Embryonic facial prominence (tissue), 1 donor: ENCODE measurements around the gene METAP1.
"Not testable (repeated sequence)": the region's sequence is repeated elsewhere in the genome, so short reads cannot be mapped to it uniquely, and the experiment has no call there.

Experiments
- DNase-seq: peaks from one replicate; pipeline ENCODE4 v3.0.0-alpha.2; 2016; ENCODE audit errors: extremely low spot score

Gene METAP1

GRCh38 chr4:99059550-99059949, 64.0 kb downstream of the METAP1 start:
- DNase-seq: no peak

GRCh38 chr4:99061048-99061700, 65.7 kb downstream of the METAP1 start:
- DNase-seq: no peak

GRCh38 chr4:99062120-99062519, 66.6 kb downstream of the METAP1 start:
- DNase-seq: no peak

GRCh38 chr4:99065521-99065920, 70.0 kb downstream of the METAP1 start:
- DNase-seq: not testable (repeated sequence)

DNA sequence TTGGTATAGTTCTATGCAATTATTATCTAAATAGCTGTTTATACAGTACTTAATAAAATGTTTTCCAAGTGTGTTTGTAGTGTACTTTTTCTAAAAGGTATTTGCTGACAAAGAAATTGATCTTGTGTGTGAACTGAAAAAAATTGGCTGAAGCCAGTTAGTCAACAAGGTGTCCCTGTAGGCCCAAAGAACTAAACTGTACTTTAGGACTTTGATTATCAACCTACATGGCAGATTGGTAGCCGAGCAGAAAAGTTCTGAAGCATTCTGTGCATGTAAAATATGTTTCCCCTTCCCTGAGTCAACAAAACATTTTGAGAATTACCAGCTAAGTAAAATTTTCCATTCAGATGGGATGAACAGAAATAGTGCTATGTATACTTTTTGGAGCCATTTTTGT, 72.1 kb downstream of the METAP1 start:
- no peak for DNase-seq

DNA sequence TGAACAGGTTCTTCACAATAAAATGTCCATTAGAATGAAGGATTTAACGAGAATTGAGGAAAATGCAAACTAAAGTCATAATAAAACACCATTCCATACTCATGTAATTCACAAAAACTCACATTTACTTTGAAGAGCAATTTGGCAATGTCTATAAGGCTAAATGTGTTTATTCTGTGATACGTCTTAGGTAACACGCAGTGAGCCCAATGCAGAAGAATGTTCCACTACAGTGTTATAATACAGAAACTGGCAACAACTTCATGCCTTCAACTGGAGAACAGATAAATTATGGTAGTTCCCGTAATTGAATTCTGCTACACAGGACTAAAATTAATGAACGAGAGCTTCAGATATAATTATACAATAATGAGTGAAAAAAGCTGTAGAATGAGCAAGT, 75.6 kb downstream of the METAP1 start:
- no peak for DNase-seq

GRCh38 chr4:99074816-99075215, 79.3 kb downstream of the METAP1 start:
- no peak for DNase-seq

DNA sequence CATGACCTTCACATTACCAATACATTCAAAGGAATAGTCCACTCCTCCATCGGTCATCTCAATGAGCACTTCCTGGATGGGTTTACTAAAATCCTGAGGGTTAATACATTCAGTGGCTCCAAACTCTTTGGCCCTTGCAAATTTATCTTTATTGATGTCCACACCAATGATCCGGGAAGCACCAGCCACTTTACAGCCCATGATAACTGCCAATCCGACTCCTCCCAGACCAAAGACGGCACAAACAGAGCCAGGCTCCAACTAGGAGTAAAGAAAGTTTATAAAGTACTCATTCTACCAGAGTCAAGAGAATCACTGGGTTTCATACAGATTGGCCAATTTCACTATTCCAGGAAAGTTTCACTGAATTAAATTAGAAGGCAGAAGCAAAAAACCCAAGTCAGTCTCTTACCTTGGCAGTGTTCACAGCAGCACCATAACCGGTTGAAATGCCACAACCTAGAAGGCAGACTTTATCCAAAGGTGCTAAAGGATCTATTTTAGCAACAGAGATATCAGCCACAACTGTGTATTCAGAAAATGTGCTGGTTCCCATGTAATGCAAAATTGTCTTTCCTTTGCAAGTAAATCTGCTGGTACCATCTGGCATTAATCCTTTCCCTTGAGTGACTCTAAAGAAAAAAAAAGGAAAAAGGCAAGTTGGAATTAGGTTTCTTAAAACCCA, 80.9 kb downstream of the METAP1 start:
- DNase-seq: no peak

DNA sequence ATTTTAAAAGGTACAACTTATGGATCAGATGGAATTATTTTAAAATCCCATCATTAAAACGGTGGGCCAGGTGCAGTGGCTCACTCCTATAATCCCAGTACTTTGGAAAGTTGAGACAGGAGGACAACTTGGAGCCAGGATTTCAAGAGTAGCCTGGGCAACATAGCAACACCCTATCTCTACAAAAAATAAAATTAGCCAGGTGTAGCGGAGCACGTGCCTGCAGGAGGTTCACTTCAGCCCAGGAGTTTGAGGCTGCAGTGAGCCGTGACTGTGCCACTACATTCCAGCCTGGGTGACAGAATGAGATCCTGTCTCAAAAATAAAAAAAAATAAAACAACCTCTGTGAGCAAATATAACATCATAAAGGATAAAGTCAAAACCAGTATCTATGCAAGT, 81.7 kb downstream of the METAP1 start:
- no peak for DNase-seq

- no peak for DNase-seq
Observed at GRCh38 chr4:99078336-99078735, 82.8 kb downstream of the METAP1 start.

DNA sequence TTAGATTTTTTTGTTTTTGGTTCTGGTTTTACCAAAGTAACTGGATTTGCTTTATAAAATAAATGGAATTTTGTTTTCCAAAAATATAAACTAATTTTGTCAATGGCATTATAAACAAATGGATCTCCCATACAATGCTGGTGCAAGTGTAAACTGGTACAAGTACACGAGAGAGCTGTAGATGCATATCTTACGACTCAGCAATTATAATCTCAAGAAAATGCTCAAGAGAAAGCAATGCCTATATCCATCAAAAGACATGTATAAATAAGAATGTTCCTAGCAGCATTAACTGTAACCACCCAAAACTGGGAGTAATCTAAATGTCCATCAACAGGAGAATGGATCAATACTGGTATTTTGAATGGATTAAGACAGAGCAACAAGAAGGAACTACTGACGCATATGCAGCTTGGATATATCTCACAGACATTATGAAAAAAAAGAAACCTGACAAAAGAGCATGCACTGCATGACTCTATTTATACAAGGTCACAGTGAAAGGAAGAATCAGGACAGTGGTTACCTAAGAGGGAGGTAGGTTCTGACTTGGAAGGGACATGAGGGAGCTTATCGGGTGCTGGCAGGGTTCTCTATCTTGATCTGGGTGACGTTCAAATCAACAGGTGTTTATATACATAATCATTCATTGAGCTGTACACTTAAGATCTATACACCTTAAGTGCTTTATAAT, 83.6 kb downstream of the METAP1 start:
- no peak for DNase-seq

DNA sequence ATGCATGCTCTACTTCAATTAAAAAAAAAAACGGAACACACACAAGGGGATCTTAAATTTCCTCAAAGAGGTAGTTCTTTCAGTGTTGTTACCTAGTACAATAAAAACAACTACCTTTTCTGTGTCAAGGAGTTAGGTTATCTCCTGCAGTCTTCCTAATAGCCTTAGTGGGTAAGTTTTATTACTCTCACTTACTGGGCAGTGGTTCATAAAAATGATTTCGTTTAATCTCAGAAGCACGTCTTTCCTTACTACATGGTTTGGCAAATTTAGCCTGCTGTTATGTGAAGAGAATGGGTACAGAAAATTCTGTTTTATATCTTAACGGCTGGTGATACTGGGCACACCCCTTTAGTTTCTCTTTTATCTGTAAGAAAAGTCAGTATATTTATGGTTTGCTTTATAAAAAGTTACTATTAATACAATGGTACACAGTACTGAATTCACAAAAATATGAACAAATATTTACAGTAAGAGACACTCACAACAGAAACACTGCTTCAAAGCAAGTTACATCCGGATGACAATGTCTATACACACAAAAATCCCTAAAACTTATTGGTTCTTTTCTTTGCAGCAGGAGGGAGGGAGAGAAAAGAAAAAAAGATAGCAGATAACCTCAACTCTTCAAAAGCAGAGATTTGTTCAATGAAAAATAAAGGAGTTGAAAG, 84.2 kb downstream of the METAP1 start:
- no peak for DNase-seq

DNA sequence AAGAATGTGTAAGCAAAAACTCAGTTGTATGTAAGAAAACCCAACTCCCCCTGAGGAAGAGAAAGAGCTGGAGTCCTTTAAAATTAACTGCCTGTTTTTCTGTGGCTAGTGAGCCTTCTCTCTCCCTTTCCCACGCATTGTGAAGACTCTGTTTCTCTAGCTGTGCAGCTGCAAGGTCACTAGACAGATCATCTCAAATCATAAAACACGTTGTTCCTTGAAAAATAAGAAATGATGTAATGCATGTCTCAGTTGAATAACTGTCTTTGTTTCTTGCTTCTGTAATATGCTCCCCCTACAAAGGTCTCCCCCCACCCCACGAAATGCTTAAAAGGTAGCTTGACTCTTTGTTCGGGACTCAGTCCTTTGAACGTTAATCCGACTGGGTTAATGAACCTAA, 85.3 kb downstream of the METAP1 start:
- DNase-seq: not testable (repeated sequence)

DNA sequence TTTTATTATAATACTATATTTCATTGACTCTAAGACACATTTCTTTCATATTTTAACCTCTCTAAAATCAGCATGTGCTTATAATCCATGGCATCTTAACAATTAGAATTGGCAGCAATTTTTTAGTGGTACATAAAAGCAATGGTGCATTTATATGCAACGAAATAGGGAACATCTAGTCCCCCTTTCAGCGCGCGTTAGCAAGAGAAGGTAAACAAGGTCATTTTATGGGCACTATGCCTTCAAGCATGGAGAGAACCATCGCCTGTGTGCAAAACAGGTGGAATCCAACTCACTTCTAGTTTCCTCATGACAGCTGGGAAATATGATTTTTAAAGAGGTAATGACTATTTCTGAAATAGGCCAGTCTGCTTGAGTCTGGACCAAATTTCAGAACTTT, 86.7 kb downstream of the METAP1 start:
- no peak for DNase-seq

DNA sequence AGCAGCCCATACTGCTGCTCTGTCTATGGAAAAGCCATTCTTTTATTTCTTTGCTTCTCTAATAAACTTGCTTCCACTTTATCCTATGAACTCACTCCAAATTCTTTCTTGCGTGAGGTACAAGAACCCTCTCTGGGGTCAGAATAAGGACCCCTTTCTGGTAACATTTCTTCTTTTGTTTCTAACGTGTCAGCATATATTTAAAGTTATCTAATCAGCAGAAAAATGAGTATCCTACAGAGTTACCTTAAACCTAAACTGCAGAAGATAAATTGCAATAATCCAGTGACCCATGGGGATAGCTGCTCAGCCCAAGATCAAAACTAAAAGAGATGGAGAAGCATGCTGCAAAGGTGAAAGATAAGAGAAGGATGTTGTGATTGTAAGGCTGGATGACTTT, 89.1 kb downstream of the METAP1 start:
- DNase-seq: no peak

DNA sequence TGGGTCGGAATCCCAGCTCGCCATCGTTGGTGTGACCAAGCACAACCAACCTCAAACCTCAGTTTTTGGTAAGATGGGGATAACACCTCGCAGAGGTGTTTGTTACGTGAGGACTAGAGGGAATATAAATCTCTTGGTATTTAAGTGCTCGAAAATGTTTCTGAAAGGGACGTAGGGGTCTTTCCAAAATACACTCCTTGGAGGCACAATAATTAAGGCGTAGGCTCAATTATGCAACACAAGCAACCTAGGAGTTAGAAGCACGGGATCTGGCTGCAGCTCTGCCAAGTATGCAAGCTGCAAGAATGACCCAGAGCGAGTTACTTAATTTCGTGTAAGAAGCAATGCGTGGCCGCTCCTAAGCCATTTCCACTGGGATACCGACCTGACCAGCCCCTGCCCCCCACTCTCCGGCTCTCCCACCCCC, 92.5 kb downstream of the METAP1 start:
- DNase-seq: no peak

- DNase-seq: peak; percentile 65
Observed at GRCh38 chr4:99088481-99089365, 93.2 kb downstream of the METAP1 start, which contains the start of gene ADH5. Gene ADH5 (minus strand): TSS chr4:99088788. CDS start chr4:99088700, 88 bp downstream.

GRCh38 chr4:99090481-99091215, 95.1 kb downstream of the METAP1 start:
- no peak for DNase-seq

GRCh38 chr4:99091216-99091575, 95.7 kb downstream of the METAP1 start:
- DNase-seq: no peak

DNA sequence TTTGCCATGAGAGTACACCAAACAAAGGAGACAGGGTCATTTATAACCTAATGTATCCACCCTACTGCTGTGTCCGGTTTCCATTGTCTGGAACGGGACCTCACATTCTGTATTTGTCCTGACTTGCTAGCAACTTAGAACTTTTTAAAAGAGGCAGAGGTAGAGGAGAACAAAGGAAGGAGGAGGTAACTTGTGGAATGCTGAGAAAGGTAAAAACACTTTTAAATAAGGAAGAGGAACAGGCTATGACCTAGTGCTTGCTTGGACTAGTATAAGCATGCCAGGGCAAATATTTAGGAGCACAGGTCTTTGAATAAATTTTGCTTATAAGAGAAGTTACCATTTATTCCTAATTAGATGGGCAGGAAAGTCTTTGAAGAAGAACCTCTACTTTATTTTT, 96.3 kb downstream of the METAP1 start:
- not testable (repeated sequence) for DNase-seq

- no peak for DNase-seq
Observed at GRCh38 chr4:99099311-99099710, 103.8 kb downstream of the METAP1 start.
